ENCODE data around the gene CXCR3.
"Not testable (repeated sequence)": the region's sequence is repeated elsewhere in the genome, so short reads cannot be mapped to it uniquely, and the experiment has no call there.

Gene CXCR3
- 40.0 to 228 (median 177) reads per million in 4 experiments for total RNA-seq

DNA sequence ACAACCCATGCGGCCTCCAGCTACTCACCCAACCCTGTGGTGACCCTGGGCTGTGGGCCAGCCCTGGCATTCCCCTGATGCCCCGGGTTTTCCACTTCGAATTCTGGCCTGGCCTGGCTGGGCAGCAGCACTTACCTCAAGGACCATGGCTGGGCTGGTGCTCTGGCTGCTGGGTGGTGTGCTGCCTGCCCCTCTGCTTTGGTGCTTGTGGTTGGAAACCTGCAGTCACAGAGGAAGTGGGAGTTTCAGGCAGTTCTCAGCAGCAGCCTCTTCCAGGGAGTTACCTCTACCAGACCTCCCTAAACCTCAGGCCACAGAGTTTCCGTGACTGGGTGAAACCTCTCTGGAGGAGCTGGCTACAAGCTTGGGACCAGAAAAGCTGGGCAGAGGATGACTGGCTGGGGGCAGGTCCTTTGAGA lies at the start of gene CXCR3:
CXCR3 (minus strand) TSS at position 209 of the 419 bp plus-strand sequence; CDS start at position 147, 62 bp downstream.
- peak; percentile 8 for DNase-seq

DNA sequence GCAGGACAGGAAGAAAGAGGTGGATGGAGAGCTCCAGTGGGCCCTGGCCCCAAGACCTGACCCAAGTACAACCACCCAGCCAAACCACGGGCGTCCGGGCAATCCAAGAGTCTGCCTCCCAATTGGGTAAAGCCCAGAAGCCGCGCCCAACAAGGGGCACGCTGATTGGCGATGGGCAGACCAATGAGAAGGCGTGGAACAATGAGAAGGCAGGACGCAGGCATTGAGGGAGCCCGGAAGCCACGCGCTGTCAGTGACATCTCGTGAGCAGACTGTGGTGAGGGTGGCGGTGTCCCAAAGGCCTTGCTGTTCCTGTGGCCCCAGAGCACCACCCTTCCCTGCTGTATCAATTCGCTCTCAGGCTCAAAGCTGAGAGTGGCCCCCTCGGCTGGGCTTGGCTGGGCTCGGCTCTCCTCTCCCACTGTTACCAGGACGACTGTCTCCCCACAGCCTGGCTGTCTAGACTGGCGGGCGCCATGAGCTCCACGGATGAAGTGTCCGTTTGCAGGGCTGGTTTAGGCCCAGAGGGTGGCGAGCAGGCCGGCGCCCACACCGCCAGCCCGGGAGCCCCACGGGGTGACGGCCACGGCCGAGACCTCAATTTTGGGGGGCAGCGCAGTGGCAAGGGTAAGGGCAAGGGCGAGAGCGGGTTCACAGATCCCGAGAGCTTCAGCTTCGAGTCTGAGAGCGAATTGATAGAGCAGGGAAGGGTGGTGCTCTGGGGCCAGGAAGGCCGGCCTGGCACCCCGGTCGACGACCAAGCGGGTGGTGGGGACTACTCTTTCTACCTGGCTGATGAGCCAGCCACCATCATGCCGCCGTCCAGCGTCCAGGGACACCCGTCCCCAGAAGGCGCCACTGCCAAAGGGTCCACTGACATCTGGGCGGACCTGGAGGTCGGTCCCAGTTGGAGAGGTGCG lies 49.3 kb upstream of the CXCR3 start, which contains the start of gene LOC101059915:
LOC101059915 (plus strand) TSS at position 219 of the 920 bp plus-strand sequence.
- DNase-seq = no peak

DNA sequence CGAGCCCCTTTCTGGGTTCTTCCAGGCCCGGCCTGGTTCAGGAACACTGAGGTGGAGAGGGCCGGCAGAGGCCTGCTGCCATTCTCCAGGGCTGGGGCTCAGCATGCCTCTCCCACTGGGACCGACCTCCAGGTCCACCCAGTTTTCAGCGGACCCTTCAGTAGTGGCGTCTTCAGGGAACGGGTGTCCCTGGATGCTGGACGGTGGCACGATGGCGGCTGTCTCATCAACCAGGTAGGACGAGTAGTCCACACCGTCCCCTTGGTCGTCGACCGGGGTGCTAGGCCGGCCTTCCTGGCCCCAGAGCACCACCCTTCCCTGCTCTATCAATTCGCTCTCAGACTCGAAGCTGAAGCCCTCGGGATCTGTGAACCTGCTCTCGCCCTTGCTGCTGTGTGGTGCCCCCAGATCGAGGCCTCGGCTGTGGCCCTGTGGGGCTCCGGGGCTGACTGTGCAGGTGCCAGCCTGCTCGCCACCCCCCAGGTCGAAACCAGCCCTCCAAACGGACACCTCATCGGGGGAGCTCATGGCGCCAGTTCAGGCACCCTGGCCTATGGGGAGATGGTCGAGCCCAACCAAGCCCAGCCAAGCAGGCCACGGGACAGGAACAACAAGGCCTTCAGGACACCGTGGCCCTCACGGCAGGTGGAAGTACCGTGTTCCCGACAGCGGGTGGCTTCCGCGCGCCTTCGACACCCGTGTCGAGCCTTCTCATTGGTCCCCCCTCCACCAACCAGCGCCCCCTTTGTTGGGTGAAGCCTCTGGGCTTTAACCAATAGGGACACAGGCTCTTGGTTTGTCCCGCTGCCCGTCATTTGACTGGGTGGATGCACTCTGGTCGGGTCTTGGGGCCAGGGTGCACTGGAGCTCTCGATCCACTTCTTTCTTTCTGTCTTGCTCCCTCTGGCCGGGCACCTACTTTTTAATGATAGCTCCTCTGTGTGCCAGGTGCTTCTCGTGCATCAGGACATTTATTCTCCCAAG lies 48.2 kb upstream of the CXCR3 start:
- no peak for DNase-seq

DNA sequence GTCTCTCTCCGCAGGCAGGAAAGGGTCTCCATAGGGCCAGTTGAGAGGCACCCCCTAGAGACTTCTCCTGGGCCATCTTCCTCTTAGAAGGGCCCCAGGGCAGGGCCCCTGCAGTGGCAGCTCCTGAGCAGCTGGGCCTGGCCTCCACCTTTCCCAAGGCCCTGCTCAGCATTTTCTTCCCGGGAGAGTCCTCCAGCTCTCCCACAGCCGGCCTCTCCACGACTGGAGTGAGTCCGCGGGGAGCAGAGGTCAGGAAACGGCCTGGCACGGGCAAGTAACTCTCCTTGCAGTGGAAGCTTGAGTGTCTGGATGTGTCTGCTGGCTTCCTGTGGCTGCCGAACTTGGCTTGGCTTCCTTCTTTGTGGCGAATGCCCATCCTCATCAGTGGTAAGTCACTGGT lies 47.4 kb upstream of the CXCR3 start:
- DNase-seq = no peak

DNA sequence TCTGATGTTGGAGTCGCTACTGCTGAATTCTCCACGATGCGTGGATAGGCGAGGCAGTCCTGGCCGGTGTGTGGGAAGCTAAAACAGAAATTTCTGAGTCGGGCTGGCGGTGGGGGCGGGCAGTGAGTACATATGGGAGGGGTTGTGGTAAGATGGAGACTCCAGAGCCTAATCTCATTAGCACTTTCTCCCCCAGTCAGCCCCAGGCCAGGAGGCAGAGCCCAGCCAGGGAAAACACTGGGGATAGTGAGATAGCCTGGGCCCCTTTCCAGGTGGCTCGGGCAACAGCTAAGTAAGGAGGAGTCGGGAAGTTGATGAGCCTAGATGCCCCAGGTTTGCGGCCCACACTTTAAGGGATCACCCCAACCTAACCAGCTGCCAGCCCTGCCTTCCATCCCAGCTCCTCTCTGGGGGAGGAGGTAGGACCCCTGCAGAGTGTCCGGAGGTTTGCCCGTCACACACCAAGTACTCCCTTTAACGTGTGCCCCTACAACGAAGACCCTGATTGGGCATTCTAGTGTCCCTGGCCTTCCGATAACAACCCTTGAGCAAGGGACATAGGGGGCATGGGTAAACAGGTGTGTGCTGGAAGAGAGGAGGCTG lies 46.7 kb upstream of the CXCR3 start:
- DNase-seq = no peak

DNA sequence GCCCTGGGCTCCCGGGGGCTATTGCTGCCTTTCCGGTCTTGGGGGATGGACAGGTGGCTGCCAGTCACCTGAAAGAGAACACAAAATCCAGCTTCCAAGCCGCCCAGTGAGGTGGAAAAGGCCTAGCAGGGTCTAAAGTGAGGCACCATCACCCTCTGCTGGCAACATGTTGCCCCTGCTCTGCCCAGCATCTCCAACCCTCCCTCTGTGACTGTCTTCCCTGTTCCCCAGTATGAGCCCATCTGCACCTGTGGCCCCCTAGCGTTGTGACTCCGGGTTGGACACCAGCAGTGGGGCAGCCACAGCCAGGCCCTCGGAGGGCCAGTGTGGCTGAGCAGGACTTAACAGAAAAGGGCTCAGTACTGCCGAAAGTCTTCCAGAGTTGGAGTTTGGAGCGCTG lies 45.9 kb upstream of the CXCR3 start:
- not testable (repeated sequence) for DNase-seq

DNA sequence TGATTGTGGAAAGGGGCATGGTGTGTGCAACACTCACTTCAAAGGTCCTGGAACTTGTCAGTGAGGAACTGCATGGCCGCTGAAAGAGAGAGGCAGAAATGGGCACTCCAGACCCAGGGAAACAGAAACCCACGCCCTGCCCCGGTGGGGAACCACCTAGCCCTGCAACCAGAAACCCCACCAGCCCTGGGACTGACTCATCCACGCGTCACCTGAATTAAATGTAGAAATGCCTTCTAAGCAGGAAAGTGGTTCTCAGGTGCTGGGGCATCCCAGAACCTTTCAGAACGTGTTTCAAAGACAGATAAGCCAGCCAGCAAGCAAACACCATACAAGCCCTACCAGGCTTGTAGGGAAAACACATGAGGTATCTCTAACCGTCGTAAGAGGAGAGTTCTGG lies 44.9 kb upstream of the CXCR3 start:
- peak; percentile 8 for DNase-seq

DNA sequence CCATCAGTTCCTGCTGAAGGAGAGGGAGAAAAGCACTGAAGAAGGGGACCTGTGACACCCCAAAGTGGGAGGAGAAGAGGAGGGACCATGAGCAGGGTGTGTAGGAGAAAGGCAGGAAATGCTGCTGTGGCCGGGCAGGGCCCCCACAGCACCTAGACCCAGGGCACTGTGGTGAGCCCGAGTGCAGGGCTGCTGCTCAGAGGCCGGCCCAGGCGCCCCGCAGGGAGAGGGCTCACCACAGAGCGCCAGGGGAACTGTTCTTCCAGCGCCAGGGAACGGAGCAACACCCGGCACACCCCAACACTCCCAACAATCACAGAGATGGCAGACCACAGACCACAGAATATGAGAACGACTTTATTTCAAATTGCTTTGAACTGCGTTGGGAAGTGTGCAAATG lies 44.3 kb upstream of the CXCR3 start:
- not testable (repeated sequence) for DNase-seq

DNA sequence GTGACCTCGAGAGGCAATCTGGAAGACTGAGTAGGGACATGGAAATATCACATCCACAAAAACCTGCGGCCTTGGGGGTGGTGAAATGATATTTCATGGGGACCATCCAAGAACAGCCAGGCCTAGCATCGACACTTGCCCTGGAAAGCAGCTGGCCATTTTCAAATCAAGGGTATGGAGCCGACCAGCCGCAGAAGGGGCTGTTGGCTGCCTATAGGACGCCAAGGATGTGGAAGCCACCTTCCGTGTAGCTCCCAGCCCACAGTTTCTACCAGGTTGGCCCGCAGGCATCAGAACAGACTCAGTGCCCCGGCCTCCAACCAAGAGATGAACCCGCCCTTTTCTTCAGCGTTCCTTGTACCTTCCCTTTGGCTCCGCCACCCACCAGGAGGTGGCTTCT lies 43.6 kb upstream of the CXCR3 start:
- DNase-seq = no peak

DNA sequence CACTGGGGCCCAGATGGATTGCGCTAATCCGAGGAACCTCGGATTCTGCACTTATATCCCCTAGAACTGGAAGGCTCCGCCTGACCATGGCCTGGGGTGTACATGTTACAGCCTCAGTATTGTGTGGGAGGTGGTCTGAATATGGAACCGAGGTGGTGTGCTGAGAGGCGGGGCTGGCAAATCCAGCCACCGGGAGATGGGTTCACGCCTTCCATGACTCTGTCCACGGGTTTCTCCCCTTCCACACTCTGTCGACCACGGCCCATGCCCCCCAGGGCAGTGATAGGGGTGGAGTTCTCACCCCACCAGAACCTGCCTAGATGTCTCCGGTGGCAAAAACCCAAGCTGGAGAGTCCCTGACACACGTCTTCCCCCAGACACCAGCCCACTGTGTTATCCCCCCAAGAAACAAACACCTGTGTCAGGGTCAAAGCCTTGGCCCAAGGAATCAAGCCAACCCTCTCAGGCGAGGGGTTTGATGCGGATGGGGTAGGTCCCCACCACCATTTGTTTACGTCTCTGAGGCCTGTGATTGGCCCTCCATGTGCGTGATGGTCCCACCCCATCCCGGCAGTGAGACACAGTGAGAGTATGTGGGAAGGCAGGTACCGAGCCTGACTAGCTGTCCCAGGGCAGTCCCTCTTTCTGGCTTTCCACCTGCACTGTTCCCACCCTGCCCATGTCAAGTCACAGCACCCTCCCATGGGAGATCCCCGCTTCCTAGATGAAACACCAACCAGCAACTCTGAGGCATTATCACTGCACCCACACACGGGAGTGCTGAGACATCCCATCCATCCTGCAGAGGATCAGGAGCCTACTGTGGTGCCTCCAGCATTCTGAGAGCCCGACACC lies 42.5 kb upstream of the CXCR3 start:
- no peak for DNase-seq

DNA sequence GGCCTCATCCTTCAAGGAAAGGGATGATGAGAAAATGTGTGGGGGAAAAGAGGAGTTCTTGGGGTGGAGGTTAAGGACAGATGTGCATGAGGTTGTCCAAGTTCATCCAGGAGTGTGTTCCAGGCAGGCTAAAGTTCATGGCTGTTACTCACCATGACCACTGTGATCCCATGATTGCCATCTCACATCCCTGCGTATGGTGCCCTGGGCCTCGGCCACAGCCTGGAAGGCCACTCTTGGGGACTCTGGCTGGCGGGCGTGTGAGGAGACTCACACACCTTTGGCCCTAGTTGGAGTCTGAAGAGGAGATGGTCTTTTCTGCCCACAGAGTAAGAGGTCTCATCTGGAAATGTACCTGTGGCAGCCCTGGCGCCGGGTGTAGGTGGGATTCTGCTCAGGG lies 41.6 kb upstream of the CXCR3 start:
- no peak for DNase-seq

DNA sequence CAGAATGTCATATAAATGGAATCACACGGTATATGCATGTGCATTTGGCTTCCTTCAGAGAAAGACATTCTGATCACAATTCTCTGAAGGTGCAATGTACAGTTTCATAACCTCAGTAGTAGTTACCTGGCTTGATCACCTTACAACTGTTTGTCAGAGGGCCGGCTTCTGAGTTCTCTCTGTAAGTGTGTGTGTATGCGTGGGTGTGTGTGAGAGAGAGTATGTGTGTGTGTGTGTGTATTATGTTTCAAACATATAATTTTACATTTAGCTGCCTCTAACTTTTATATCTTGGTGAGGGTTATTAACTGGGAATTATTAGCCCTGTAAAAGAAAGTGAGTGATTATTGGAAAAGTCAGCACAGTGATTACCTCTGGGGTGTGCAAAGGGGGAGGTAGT lies 41.0 kb upstream of the CXCR3 start:
- no peak for DNase-seq

DNA sequence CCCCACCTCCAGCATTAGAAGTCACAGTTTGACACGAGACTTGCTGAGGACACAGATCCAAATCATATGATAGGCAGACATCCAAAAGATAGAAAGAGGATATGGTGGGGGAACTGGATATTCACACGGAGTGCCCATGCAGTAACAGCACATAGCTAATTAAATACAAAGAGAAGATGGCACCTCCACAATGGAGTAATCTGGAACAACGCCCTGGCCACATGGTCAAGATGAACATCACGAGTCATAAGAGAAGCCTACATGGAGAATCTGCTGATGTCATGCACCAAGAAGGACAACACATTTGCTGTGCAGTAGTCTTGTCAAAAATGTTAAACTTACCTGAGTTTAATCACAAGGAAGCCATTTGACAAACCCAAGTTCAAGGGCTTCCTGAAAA lies 39.0 kb upstream of the CXCR3 start:
- DNase-seq = no peak

DNA sequence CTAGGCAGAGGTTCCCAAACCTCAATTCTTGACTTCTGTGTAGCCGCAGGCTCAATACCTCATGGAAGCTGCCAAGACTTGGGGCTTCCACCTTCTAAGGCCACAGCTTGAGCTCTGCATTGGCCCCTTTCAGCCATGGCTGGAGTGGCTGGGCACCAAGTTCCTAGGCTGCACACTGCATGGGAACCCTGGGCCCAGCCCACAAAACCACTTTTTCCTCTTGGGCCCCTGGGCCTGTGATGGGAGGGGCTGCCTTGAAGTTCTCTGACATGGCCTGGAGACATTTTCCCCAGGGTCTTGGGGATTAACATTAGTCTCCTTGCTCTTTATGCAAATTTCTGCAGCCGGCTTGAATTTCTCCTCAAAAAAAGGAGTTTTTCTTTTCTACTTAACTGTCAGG lies 35.0 kb upstream of the CXCR3 start:
- DNase-seq = no peak

DNA sequence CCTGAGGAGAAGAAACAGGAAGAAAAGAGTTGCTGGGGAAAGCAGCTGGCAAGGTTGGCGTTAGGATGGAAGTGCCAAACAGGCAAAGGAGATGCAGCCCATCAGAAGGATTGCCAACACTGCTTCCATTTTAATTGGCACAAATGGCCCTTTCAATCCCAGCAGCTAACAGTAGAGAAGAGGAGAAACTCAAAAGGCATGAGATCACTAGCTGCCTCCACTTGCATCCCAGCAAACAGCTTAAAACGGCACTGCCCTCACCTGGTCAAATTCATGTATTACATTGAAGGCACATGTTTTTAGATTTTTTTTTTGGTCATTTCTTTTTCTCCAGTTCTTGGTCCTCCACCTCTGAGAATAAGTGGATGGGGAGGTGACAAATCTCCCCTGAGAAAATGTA lies 34.1 kb upstream of the CXCR3 start:
- DNase-seq = peak; percentile 14

DNA sequence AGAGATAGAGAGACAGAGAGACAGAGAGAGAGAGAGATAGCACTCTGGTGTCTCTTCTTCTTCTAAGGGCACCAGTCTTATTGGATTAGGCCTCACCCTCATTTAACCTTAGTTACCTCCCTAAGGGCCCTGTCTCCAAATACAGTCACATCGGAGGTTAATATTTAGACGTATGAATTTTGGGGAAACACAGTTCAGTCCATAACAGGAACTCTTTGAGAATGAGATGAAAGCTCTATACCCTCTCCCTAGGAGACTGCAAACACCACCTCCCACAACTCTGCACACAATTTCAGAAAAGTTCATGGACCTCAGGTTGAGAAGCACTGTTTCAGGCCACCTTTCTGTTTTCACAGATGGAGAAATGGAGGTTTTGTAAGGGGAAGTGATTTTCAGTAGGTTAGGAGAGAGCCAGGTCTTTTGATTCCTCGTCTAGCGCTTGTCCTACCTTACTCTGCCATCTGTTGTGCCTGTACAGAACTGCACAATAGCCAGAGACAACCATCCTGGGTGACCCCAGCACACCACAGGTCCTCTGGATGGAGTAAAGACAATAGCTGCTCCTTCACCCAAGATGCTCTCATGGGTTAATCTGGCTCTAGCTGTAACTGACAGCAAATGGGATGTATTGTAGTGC lies 32.1 kb upstream of the CXCR3 start:
- DNase-seq = no peak

DNA sequence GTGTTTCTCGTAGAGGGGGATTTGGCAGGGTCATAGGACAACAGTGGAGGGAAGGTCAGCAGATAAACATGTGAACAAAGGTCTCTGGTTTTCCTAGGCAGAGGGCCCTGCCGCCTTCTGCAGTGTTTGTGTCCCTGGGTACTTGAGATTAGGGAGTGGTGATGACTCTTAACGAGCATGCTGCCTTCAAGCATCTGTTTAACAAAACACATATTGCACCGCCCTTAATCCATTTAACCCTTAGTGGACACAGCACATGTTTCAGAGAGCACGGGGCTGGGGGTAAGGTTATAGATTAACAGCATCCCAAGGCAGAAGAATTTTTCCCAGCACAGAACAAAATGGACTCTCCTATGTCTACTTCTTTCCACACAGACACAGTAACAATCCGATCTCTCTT lies 26.1 kb upstream of the CXCR3 start:
- not testable (repeated sequence) for DNase-seq

DNA sequence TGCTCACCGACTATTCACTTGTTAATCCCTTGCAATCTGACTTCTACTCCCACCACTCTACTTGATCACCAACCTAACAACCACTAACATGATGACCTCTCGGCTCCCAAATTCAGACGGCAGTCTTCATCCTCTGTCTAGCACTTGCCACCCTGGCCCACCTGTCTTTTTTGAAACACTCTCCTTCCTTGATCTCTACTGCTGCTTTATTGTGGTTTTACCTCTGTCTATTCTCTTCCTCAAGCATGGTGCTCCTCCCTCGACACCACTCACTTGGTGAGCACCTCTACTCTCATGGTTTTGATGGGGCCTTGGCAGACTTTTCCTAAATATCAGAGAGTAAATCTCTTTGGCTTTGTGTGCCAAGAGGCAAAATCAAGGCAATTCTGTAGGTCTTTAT lies 21.7 kb upstream of the CXCR3 start:
- DNase-seq = no peak

DNA sequence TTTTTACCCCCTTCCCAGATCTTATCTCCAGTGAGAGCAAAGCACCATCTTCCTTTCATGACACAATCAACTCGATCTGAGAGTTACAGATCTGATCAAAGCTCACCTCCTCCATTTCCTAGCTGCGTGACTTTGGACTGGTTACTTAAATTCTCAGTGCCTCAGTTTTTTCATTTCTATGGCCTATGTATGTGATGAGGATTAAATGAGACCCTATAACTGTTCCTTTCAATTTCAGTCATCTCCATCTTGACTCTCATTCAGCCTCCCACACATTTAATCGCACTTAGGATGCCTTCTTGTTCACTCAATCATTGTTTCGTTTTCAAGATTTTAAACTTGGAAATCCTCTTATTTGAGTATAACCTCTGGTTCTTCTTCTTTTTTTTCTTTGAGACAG lies 20.1 kb upstream of the CXCR3 start:
- no peak for DNase-seq

DNA sequence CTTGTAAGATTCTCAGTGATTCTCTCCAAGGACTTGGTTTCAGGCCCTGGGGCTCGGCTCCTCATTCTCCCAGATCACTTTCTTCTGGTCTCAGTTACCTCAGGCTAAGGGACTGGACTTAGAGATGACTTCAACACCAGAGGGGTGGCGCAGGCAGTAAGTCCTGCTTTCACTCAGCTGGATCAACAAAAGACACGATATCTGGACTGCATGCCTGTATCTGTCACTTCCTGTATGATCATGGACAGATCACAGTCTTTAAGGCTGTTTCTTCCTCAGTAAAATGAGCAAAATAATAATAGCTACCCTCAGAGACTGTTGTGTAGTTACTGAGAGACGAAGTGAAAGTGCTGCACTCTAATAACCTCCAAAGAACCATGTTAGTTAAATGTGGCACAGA lies 19.5 kb upstream of the CXCR3 start:
- no peak for DNase-seq

DNA sequence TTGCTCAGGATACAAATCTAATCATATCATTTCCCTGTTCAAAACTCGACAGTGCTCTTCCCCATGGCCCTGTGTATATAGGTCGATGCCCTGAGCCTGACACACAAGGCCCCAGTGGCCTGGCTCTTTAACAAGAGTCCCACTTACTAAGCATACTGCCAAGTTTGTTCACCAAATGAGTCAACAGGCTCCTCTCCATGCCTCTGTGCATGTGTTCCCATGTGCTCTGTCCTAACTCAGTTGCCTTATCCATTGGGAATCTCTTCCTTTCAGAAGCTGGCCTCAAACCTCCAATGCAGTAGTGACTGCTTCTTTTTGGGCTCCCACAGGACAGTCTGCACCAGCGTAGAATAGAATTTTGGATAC lies 18.9 kb upstream of the CXCR3 start:
- DNase-seq = no peak

All from effector CD8-positive, alpha-beta T cell (primary cell).